GM20000 (cell line): Measurements from ENCODE around the gene APOBEC4.

Experiments used
- DNase-seq: peaks from one replicate; pipeline ENCODE4 v3.0.0; 2012; ENCODE audit warnings: low spot score
- CTCF ChIP-seq: IDR thresholded peaks from 2 replicates; pipeline ENCODE4 v1.5.1; 2012; ENCODE audit warnings: mild to moderate bottlenecking, control low read depth; ENCODE audit errors: extremely low read depth, missing control alignments

APOBEC4 gene

GRCh38 chr1:183694755-183695154 is 41.6 kb upstream of the APOBEC4 start:
- no peak for TF ChIP-seq CTCF

GRCh38 chr1:183694066-183694465 is 41.0 kb upstream of the APOBEC4 start:
- DNase-seq, result no peak
- no peak for TF ChIP-seq CTCF

More at GRCh38 chr1:183694755-183695154, 41.6 kb upstream of the APOBEC4 start:
- DNase-seq, result no peak

- TF ChIP-seq CTCF, result no peak
- DNase-seq, result peak; percentile 38
Measured at GRCh38 chr1:183693521-183693920, 40.4 kb upstream of the APOBEC4 start.

- peak; percentile 19 for DNase-seq
- TF ChIP-seq CTCF, result no peak
Measured at GRCh38 chr1:183689762-183690204, 36.7 kb upstream of the APOBEC4 start.

- DNase-seq, result no peak
- TF ChIP-seq CTCF, result no peak
Measured at GRCh38 chr1:183688341-183689060, 35.4 kb upstream of the APOBEC4 start.

GRCh38 chr1:183687546-183688304 is 34.6 kb upstream of the APOBEC4 start:
- no peak for TF ChIP-seq CTCF

GRCh38 chr1:183686229-183686628 is 33.1 kb upstream of the APOBEC4 start:
- no peak for DNase-seq
- no peak for TF ChIP-seq CTCF

More at GRCh38 chr1:183687546-183688304, 34.6 kb upstream of the APOBEC4 start:
- DNase-seq, result no peak
